SK-N-SH treated with all-trans-retinoic acid at 6 μM for 48 hours (cell line): ENCODE measurements around the gene PTN.

ENCODE experiments used
- ATAC-seq: fragments of 200-7000 bp; cut with Tn5 transposase; 3 replicates; pipeline ENCODE4 v1.9.1; 2020; ENCODE audit warnings: mild to moderate bottlenecking, moderate library complexity
- ARNTL ChIP-seq: fragments of 450-650 bp; formaldehyde crosslinking; IDR thresholded peaks from 2 replicates; pipeline ENCODE4 v1.5.0; 2020; ENCODE audit warnings: low read depth, mild to moderate bottlenecking, moderate library complexity, borderline replicate concordance
- BACH2 ChIP-seq: fragments of 250-450 bp; sonication (Bioruptor Pico); IDR thresholded peaks from 2 replicates; pipeline ENCODE4 v1.9.0; 2021; ENCODE audit warnings: mild to moderate bottlenecking, borderline replicate concordance
- CSDC2 ChIP-seq: fragments of 250-450 bp; sonication (Bioruptor Pico); IDR thresholded peaks from 2 replicates; pipeline ENCODE4 v1.5.0; 2020; ENCODE audit warnings: mild to moderate bottlenecking, moderate library complexity
- ESRRG ChIP-seq: fragments of 250-450 bp; sonication (Bioruptor Pico); IDR thresholded peaks from 2 replicates; pipeline ENCODE4 v1.6.1; 2021; ENCODE audit warnings: mild to moderate bottlenecking
- GLIS3 ChIP-seq: fragments of 250-450 bp; sonication (Bioruptor Pico); IDR thresholded peaks from 2 replicates; pipeline ENCODE4 v1.5.0; 2020; ENCODE audit warnings: mild to moderate bottlenecking, moderate library complexity
- ISL1 ChIP-seq: fragments of 250-450 bp; sonication (Bioruptor Pico); IDR thresholded peaks from 2 replicates; pipeline ENCODE4 v2.1.2; 2022; ENCODE audit warnings: mild to moderate bottlenecking, moderate library complexity
- OSR1 ChIP-seq: fragments of 250-450 bp; sonication (Bioruptor Pico); IDR thresholded peaks from 2 replicates; pipeline ENCODE4 v1.8.0; 2022; ENCODE audit warnings: moderate library complexity, mild to moderate bottlenecking, inconsistent platforms
- PPARA ChIP-seq: fragments of 250-450 bp; sonication (Bioruptor Pico); IDR thresholded peaks from 2 replicates; pipeline ENCODE4 v1.5.0; 2020; ENCODE audit warnings: mild to moderate bottlenecking, borderline replicate concordance
- RARB ChIP-seq: fragments of 250-450 bp; sonication (Bioruptor Pico); IDR thresholded peaks from 2 replicates; pipeline ENCODE4 v1.8.0; 2021; ENCODE audit warnings: mild to moderate bottlenecking, moderate library complexity
- SNAI2 ChIP-seq: fragments of 250-450 bp; sonication (Bioruptor Pico); IDR thresholded peaks from 2 replicates; pipeline ENCODE4 v1.5.0; 2020; ENCODE audit warnings: mild to moderate bottlenecking, moderate library complexity
- TCF4 ChIP-seq: fragments of 250-450 bp; sonication (Bioruptor Pico); IDR thresholded peaks from 2 replicates; pipeline ENCODE4 v1.8.0; 2021; ENCODE audit warnings: mild to moderate bottlenecking, moderate library complexity, borderline replicate concordance
- TOX ChIP-seq: fragments of 250-450 bp; sonication (Bioruptor Pico); IDR thresholded peaks from 2 replicates; pipeline ENCODE4 v1.8.0; 2021; ENCODE audit warnings: mild to moderate bottlenecking, moderate library complexity, borderline replicate concordance
- ZC3H10 ChIP-seq: fragments of 250-450 bp; sonication (Bioruptor Pico); IDR thresholded peaks from 2 replicates; pipeline ENCODE4 v1.5.1; 2021; ENCODE audit warnings: mild to moderate bottlenecking, moderate library complexity
- ZFP3 ChIP-seq: fragments of 250-450 bp; sonication (Bioruptor Pico); IDR thresholded peaks from 2 replicates; pipeline ENCODE4 v1.5.0; 2020; ENCODE audit warnings: mild to moderate bottlenecking, moderate library complexity
- ZFP30 ChIP-seq: fragments of 450-650 bp; formaldehyde crosslinking; IDR thresholded peaks from 2 replicates; pipeline ENCODE4 v1.5.0; 2022; ENCODE audit warnings: mild to moderate bottlenecking, moderate library complexity
- ZNF565 ChIP-seq: fragments of 450-650 bp; formaldehyde crosslinking; conservative IDR thresholded peaks from 2 replicates; pipeline ENCODE4 v1.5.0; 2020; ENCODE audit warnings: low read depth, mild to moderate bottlenecking, moderate library complexity
- ZNF70 ChIP-seq: fragments of 450-650 bp; formaldehyde crosslinking; IDR thresholded peaks from 2 replicates; pipeline ENCODE4 v1.5.0; 2020; ENCODE audit warnings: mild to moderate bottlenecking, moderate library complexity
- TF ChIP-seq, protein P1 (sequence below): fragments of 250-450 bp; sonication (Bioruptor Pico); IDR thresholded peaks from 2 replicates; pipeline ENCODE4 v1.8.0; 2020; ENCODE audit warnings: mild to moderate bottlenecking, moderate library complexity, borderline replicate concordance
- TF ChIP-seq, protein P2 (sequence below): fragments of 250-450 bp; sonication (Bioruptor Pico); IDR thresholded peaks from 2 replicates; pipeline ENCODE4 v1.8.0; 2021; ENCODE audit warnings: low read depth, mild to moderate bottlenecking, moderate library complexity, borderline replicate concordance
- TF ChIP-seq, protein P3 (sequence below): fragments of 250-450 bp; sonication (Bioruptor Pico); IDR thresholded peaks from 2 replicates; pipeline ENCODE4 v1.5.1; 2021; ENCODE audit warnings: mild to moderate bottlenecking, moderate library complexity
- TF ChIP-seq, protein P4 (sequence below): fragments of 250-450 bp; sonication (Bioruptor Pico); IDR thresholded peaks from 2 replicates; pipeline ENCODE4 v1.5.0; 2020; ENCODE audit warnings: mild to moderate bottlenecking, moderate library complexity

Gene PTN

DNA sequence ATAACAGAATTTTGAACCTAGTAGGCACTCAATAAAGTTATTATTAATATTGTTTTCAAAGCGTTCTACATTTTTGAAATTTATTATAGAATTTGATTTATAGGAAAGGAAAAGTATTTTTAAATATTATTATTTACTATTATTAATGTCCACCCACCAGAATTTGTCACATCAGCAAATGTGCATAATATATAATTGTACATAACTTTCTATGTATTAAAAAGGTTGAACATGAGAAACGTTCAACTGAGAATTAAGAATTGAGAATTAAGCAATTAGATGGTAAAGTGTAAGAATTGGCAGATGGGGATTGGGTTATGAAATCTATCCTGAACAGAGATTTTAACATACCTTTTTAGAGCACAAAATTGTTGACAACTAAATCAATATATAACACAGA is 129.8 kb downstream of the PTN start:
- no peak for ATAC-seq
- no peak for TF ChIP-seq SNAI2 (CRISPR knock-in tag)

DNA sequence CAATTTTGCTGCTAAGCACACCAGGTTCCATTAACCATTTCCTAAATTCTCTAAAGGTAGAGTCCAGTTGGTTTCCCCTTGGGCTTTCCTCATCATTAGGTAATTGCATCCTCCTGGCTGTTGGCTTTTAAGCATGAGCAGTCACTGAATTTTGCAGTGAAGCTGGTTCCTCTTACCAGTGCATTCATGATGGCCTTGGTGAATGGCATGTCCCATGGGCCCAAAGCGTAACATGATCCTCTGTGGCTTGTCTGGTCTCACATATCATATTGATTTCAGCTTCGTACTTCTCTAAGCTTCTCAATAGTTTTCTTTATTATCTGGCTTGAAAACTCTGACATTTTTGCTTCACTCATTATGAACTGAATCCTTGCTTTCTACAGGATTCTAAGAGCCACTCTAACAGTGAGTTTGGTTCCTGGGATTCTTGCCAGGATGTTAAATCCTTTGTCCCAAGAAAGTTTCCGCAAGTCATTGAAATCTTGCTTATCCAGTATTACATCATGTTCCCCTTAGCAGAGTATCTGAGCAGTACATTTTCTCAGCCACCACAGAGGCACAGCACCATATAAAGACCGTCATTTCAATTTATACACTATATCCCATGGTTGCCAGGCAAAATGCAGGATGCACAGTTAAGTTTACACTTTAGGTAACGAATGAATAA is 134.2 kb downstream of the PTN start:
- TF ChIP-seq ARNTL (CRISPR knock-in tag) (no peak), ZFP3 (CRISPR knock-in tag) (no peak), ISL1 (no peak), ZFP30 (CRISPR knock-in tag) (no peak), TCF4 (no peak), TOX (CRISPR knock-in tag) (no peak), BACH2 (CRISPR knock-in tag) (no peak), SNAI2 (CRISPR knock-in tag) (no peak), CSDC2 (no peak), ZC3H10 (CRISPR knock-in tag) (no peak), ZNF70 (CRISPR knock-in tag) (no peak), RARB (CRISPR knock-in tag) (no peak), PPARA (CRISPR knock-in tag) (no peak)
- TF ChIP-seq, protein P1, sequence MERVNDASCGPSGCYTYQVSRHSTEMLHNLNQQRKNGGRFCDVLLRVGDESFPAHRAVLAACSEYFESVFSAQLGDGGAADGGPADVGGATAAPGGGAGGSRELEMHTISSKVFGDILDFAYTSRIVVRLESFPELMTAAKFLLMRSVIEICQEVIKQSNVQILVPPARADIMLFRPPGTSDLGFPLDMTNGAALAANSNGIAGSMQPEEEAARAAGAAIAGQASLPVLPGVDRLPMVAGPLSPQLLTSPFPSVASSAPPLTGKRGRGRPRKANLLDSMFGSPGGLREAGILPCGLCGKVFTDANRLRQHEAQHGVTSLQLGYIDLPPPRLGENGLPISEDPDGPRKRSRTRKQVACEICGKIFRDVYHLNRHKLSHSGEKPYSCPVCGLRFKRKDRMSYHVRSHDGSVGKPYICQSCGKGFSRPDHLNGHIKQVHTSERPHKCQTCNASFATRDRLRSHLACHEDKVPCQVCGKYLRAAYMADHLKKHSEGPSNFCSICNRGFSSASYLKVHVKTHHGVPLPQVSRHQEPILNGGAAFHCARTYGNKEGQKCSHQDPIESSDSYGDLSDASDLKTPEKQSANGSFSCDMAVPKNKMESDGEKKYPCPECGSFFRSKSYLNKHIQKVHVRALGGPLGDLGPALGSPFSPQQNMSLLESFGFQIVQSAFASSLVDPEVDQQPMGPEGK (CRISPR knock-in tag) = no peak
- TF ChIP-seq, protein P2, sequence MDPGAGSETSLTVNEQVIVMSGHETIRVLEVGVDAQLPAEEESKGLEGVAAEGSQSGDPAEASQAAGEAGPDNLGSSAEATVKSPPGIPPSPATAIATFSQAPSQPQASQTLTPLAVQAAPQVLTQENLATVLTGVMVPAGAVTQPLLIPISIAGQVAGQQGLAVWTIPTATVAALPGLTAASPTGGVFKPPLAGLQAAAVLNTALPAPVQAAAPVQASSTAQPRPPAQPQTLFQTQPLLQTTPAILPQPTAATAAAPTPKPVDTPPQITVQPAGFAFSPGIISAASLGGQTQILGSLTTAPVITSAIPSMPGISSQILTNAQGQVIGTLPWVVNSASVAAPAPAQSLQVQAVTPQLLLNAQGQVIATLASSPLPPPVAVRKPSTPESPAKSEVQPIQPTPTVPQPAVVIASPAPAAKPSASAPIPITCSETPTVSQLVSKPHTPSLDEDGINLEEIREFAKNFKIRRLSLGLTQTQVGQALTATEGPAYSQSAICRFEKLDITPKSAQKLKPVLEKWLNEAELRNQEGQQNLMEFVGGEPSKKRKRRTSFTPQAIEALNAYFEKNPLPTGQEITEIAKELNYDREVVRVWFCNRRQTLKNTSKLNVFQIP (CRISPR knock-in tag) = no peak
- TF ChIP-seq, protein P3, sequence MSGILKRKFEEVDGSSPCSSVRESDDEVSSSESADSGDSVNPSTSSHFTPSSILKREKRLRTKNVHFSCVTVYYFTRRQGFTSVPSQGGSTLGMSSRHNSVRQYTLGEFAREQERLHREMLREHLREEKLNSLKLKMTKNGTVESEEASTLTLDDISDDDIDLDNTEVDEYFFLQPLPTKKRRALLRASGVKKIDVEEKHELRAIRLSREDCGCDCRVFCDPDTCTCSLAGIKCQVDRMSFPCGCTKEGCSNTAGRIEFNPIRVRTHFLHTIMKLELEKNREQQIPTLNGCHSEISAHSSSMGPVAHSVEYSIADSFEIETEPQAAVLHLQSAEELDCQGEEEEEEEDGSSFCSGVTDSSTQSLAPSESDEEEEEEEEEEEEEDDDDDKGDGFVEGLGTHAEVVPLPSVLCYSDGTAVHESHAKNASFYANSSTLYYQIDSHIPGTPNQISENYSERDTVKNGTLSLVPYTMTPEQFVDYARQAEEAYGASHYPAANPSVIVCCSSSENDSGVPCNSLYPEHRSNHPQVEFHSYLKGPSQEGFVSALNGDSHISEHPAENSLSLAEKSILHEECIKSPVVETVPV = no peak
- TF ChIP-seq, all 23 proteins: peak for 0
- ATAC-seq = no peak

DNA sequence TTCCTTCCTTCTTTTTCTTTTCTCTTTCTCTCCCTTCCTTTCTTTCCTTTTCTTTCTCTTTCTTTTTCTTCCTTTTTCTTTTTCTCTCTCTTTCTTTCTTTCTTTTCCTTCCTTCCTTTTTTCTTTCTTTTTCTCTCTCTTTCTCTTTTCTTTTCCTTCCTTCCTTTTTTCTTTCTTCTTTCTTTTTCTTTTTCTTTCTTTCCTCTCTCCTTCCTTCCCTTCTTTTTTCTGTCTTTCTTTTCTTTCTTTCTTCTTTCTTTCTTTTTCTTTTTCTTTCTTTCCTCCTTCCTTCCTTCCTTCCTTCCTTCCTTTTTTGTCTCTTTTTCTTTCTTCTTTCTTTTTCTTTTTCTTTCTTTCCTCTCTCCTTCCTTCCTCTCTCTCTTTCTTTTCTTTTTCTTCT is 136.8 kb downstream of the PTN start:
- no peak for TF ChIP-seq ZNF565 (CRISPR knock-in tag)
- no peak for TF ChIP-seq CSDC2
- no peak for TF ChIP-seq ZNF70 (CRISPR knock-in tag)
- TF ChIP-seq ZFP30 (CRISPR knock-in tag) = no peak
- TF ChIP-seq OSR1 = no peak
- TF ChIP-seq, protein P1 (CRISPR knock-in tag) = no peak
- no peak for TF ChIP-seq ISL1
- TF ChIP-seq ESRRG (CRISPR knock-in tag) = no peak
- TF ChIP-seq GLIS3 (CRISPR knock-in tag) = no peak
- TF ChIP-seq SNAI2 (CRISPR knock-in tag) = no peak
- TF ChIP-seq, protein P2 (CRISPR knock-in tag) = no peak
- TF ChIP-seq, protein P4, sequence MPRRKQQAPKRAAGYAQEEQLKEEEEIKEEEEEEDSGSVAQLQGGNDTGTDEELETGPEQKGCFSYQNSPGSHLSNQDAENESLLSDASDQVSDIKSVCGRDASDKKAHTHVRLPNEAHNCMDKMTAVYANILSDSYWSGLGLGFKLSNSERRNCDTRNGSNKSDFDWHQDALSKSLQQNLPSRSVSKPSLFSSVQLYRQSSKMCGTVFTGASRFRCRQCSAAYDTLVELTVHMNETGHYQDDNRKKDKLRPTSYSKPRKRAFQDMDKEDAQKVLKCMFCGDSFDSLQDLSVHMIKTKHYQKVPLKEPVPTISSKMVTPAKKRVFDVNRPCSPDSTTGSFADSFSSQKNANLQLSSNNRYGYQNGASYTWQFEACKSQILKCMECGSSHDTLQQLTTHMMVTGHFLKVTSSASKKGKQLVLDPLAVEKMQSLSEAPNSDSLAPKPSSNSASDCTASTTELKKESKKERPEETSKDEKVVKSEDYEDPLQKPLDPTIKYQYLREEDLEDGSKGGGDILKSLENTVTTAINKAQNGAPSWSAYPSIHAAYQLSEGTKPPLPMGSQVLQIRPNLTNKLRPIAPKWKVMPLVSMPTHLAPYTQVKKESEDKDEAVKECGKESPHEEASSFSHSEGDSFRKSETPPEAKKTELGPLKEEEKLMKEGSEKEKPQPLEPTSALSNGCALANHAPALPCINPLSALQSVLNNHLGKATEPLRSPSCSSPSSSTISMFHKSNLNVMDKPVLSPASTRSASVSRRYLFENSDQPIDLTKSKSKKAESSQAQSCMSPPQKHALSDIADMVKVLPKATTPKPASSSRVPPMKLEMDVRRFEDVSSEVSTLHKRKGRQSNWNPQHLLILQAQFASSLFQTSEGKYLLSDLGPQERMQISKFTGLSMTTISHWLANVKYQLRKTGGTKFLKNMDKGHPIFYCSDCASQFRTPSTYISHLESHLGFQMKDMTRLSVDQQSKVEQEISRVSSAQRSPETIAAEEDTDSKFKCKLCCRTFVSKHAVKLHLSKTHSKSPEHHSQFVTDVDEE = no peak
- TF ChIP-seq ZC3H10 (CRISPR knock-in tag) = no peak
- no peak for ATAC-seq
